ENCODE data around the gene GSTM5.
"Not testable (repeated sequence)": the region's sequence is repeated elsewhere in the genome, so short reads cannot be mapped to it uniquely, and the experiment has no call there.

Gene GSTM5

GRCh38 chr1:109697066-109697465 is 15.0 kb upstream of the GSTM5 start:
- DNase-seq (ENCODE audit: low spot score) = no peak

GRCh38 chr1:109697861-109698260 is 14.2 kb upstream of the GSTM5 start:
- not testable (repeated sequence) for DNase-seq (ENCODE audit: low spot score)

- not testable (repeated sequence) for DNase-seq (ENCODE audit: low spot score)
Observed at GRCh38 chr1:109702940-109703339, 9.1 kb upstream of the GSTM5 start.

GRCh38 chr1:109704173-109704572 is 7.9 kb upstream of the GSTM5 start:
- DNase-seq (ENCODE audit: low spot score) = no peak

- DNase-seq (ENCODE audit: low spot score) = no peak
Observed at GRCh38 chr1:109705411-109705810, 6.6 kb upstream of the GSTM5 start.

GRCh38 chr1:109708949-109709348 is 3.1 kb upstream of the GSTM5 start:
- DNase-seq (ENCODE audit: low spot score) = not testable (repeated sequence)

- DNase-seq (ENCODE audit: low spot score) = not testable (repeated sequence)
Observed at GRCh38 chr1:109709822-109710221, 2.2 kb upstream of the GSTM5 start.

GRCh38 chr1:109712321-109712864 is 342 bp downstream of the GSTM5 start:
- no peak for DNase-seq (ENCODE audit: low spot score)

GRCh38 chr1:109713636-109714035 is 1.6 kb downstream of the GSTM5 start:
- no peak for DNase-seq (ENCODE audit: low spot score)

GRCh38 chr1:109714661-109715372 is 2.8 kb downstream of the GSTM5 start:
- no peak for DNase-seq (ENCODE audit: low spot score)

GRCh38 chr1:109716121-109716520 is 4.1 kb downstream of the GSTM5 start:
- no peak for DNase-seq (ENCODE audit: low spot score)

- DNase-seq (ENCODE audit: low spot score) = no peak
Observed at GRCh38 chr1:109716570-109717090, 4.6 kb downstream of the GSTM5 start.

- no peak for DNase-seq (ENCODE audit: low spot score)
Observed at GRCh38 chr1:109717729-109718128, 5.7 kb downstream of the GSTM5 start.

- no peak for DNase-seq (ENCODE audit: low spot score)
Observed at GRCh38 chr1:109718495-109718894, 6.4 kb downstream of the GSTM5 start.

- peak; percentile 14 for DNase-seq (ENCODE audit: low spot score)
Observed at GRCh38 chr1:109719337-109719837, 7.3 kb downstream of the GSTM5 start.

- no peak for DNase-seq (ENCODE audit: low spot score)
Observed at GRCh38 chr1:109721042-109721441, 9.0 kb downstream of the GSTM5 start.

- no peak for DNase-seq (ENCODE audit: low spot score)
Observed at GRCh38 chr1:109721971-109722370, 9.9 kb downstream of the GSTM5 start.

- DNase-seq (ENCODE audit: low spot score) = no peak
Observed at GRCh38 chr1:109722908-109723691, 11.0 kb downstream of the GSTM5 start.

- DNase-seq (ENCODE audit: low spot score) = no peak
Observed at GRCh38 chr1:109724933-109725332, 12.9 kb downstream of the GSTM5 start.

GRCh38 chr1:109725510-109725909 is 13.5 kb downstream of the GSTM5 start:
- DNase-seq (ENCODE audit: low spot score) = no peak

- no peak for DNase-seq (ENCODE audit: low spot score)
Observed at GRCh38 chr1:109726007-109726406, 14.0 kb downstream of the GSTM5 start.

GRCh38 chr1:109726728-109727373 is 14.8 kb downstream of the GSTM5 start:
- no peak for DNase-seq (ENCODE audit: low spot score)
